HepG2 (cell line): ENCODE measurements around the gene S100P. TPM values are rescaled to one million over a fixed set of nuclear protein-coding genes. Genes with fewer than 3 reads are reported as not detected.
A peak's percentile ranks its signal among the peaks of the same experiment; 100 is the strongest.

ENCODE experiments used
- CREM ChIP-seq, 2 experiments: sonication (generic) in 1 of 2; formaldehyde crosslinking in 1 of 2; IDR thresholded peaks; 2 replicates each; pipeline versions ENCODE4 v1.4.0 to v1.6.1; 2016 to 2020; ENCODE audit warnings: antibody characterized with exemption in 1 of 2, mild to moderate bottlenecking in 1 of 2, missing genetic modification reagents in 1 of 2
- FOXA3 ChIP-seq: IDR thresholded peaks from 2 replicates; pipeline ENCODE4 v1.6.1; 2016; ENCODE audit warnings: missing genetic modification reagents, missing compliant biosample characterization
- KAT2B ChIP-seq: fragments of 150-350 bp; IDR thresholded peaks from 2 replicates; pipeline ENCODE4 v1.6.1; 2014; ENCODE audit warnings: low read depth, low read length, borderline replicate concordance
- MIER3 ChIP-seq: IDR thresholded peaks from 2 replicates; pipeline ENCODE4 v1.6.1; 2016; ENCODE audit warnings: missing compliant biosample characterization, borderline replicate concordance
- PHF8 ChIP-seq: sonication (generic); formaldehyde crosslinking; IDR thresholded peaks from 2 replicates; pipeline ENCODE4 v1.5.0; 2020; ENCODE audit warnings: missing genetic modification reagents
- RARA ChIP-seq: IDR thresholded peaks from 2 replicates; pipeline ENCODE4 v1.6.1; 2016; ENCODE audit warnings: missing genetic modification reagents, missing compliant biosample characterization
- RBM22 ChIP-seq: fragments of 200-400 bp; formaldehyde crosslinking; optimal IDR thresholded peaks from 2 replicates; pipeline ENCODE3; 2017; ENCODE audit warnings: mild to moderate bottlenecking, low read length, moderate library complexity
- RXRB ChIP-seq: IDR thresholded peaks from 2 replicates; pipeline ENCODE4 v1.6.1; 2016; ENCODE audit warnings: borderline replicate concordance, missing genetic modification reagents, missing compliant biosample characterization
- SMAD3 ChIP-seq: sonication (generic); formaldehyde crosslinking; IDR thresholded peaks from 2 replicates; pipeline ENCODE4 v1.4.0; 2020; ENCODE audit warnings: missing genetic modification reagents
- TBX2 ChIP-seq: sonication (generic); formaldehyde crosslinking; IDR thresholded peaks from 2 replicates; pipeline ENCODE4 v1.5.0; 2020; ENCODE audit warnings: missing genetic modification reagents, mild to moderate bottlenecking, borderline replicate concordance
- TEAD3 ChIP-seq: optimal IDR thresholded peaks from 2 replicates; pipeline ENCODE3; 2016; ENCODE audit warnings: borderline replicate concordance
- TFAP4 ChIP-seq: sonication (generic); IDR thresholded peaks from 2 replicates; pipeline ENCODE4 v1.6.1; 2016; ENCODE audit warnings: low read depth, borderline replicate concordance
- THAP8 ChIP-seq: sonication (generic); formaldehyde crosslinking; IDR thresholded peaks from 2 replicates; pipeline ENCODE4 v1.5.1; 2020; ENCODE audit warnings: missing genetic modification reagents, mild to moderate bottlenecking, borderline replicate concordance
- XRCC5 ChIP-seq: fragments of 200-400 bp; formaldehyde crosslinking; optimal IDR thresholded peaks from 2 replicates; pipeline ENCODE3; 2017; ENCODE audit warnings: mild to moderate bottlenecking, low read length
- ZNF10 ChIP-seq: sonication (generic); formaldehyde crosslinking; IDR thresholded peaks from 2 replicates; pipeline ENCODE4 v1.4.0; 2020; ENCODE audit warnings: mild to moderate bottlenecking, low read depth, missing genetic modification reagents, borderline replicate concordance
- ZNF101 ChIP-seq: sonication (generic); formaldehyde crosslinking; IDR thresholded peaks from 2 replicates; pipeline ENCODE4 v1.4.0; 2020; ENCODE audit warnings: mild to moderate bottlenecking, low read depth, missing genetic modification reagents, borderline replicate concordance
- ZNF407 ChIP-seq: sonication (generic); formaldehyde crosslinking; IDR thresholded peaks from one replicate; pipeline ENCODE4 v1.5.1; 2020; ENCODE audit warnings: mild to moderate bottlenecking, missing genetic modification reagents; ENCODE audit errors: not compliant biosample characterization
- ZNF431 ChIP-seq: sonication (generic); formaldehyde crosslinking; IDR thresholded peaks from 2 replicates; pipeline ENCODE4 v1.9.0; 2022; ENCODE audit warnings: missing genetic modification reagents, low read depth, mild to moderate bottlenecking, borderline replicate concordance
- ZNF616 ChIP-seq: sonication (generic); formaldehyde crosslinking; IDR thresholded peaks from 2 replicates; pipeline ENCODE4 v1.5.0; 2020; ENCODE audit warnings: low read depth, mild to moderate bottlenecking, missing genetic modification reagents
- ZNF709 ChIP-seq: sonication (generic); formaldehyde crosslinking; IDR thresholded peaks from 2 replicates; pipeline ENCODE4 v1.5.0; 2020; ENCODE audit warnings: mild to moderate bottlenecking, missing genetic modification reagents
- ZNF746 ChIP-seq: sonication (generic); formaldehyde crosslinking; IDR thresholded peaks from 2 replicates; pipeline ENCODE4 v1.8.0; 2022; ENCODE audit warnings: mild to moderate bottlenecking, missing genetic modification reagents
- polyA plus RNA-seq, 8 experiments: library from polyadenylated mRNA; depleted of rRNA in 3 of 8; stranded (reverse) in 7 of 8; unstranded in 1 of 8; fragments of >200 nt; fragmentation: Illumina TruSeq in 4 of 8; extraction: Trizol in 4 of 8; gene quantifications; 2 replicates each; pipeline versions ENCODE4 v1.2.1 to v1.2.3, GENCODE V29; 2011 to 2016; ENCODE audit warnings: low read depth in 4 of 8, missing spikeins in 1 of 8, mixed read lengths in 1 of 8; ENCODE audit not compliant: insufficient read depth in 1 of 8
- total RNA-seq, 5 experiments: library from RNA; depleted of rRNA; stranded (reverse); fragments of >200 nt; fragmentation: Illumina TruSeq; extraction: Trizol; gene quantifications; 2 replicates each; pipeline ENCODE4 v1.2.3, GENCODE V29; 2016; ENCODE audit warnings: low read depth in 1 of 5

Gene S100P
- total and polyA plus RNA-seq, 2 of the 13 experiments (the other 11 are each of a cell fraction or from before 2014, with no cell fraction given) = 278 to 1,649 TPM

GRCh38 chr4:6647582-6648230, 46.0 kb upstream of the S100P start (continued):
- TF ChIP-seq MIER3 (CRISPR knock-in tag) (0 out of 2 replicates have a peak, but pooled peaks have one; percentile 32), KAT2B (no peak), ZNF10 (CRISPR knock-in tag) (no peak), PHF8 (CRISPR knock-in tag) (0 out of 2 replicates have a peak, but pooled peaks have one; percentile 18), TEAD3 (CRISPR knock-in tag) (peak; percentile 45), RBM22 (no peak), ZNF407 (CRISPR knock-in tag) (no peak), TFAP4 (peak; percentile 99), FOXA3 (peak; percentile 40; the same call in 1 of the 2 replicates), ZNF709 (CRISPR knock-in tag) (no peak), CREM (IDR thresholded peaks at IDR 0.05) (no peak), CREM (CRISPR knock-in tag; IDR thresholded peaks at IDR 0.05) (no peak), ZNF746 (CRISPR knock-in tag) (no peak), RARA (CRISPR knock-in tag) (peak; percentile 59), ZNF431 (CRISPR knock-in tag) (no peak), SMAD3 (CRISPR knock-in tag) (0 out of 2 replicates have a peak, but pooled peaks have one; percentile 45), RXRB (peak; percentile 40; the same call in 1 of the 2 replicates), ZNF616 (no peak), THAP8 (no peak), ZNF101 (CRISPR knock-in tag) (no peak), XRCC5 (peak; percentile 27), TBX2 (CRISPR knock-in tag) (peak; percentile 49)
